Measurements from ENCODE around the gene SUCO. TPM values are rescaled to one million over a fixed set of nuclear protein-coding genes. Genes with fewer than 3 reads are reported as not detected.

Gene SUCO
- polyA plus RNA-seq, 1 experiment: 5.0 TPM

- Histone ChIP-seq H3K4me3 (ENCODE audit: low read depth, low read length) (no peak overlapping the region), H3K36me3 (ENCODE audit: control insufficient read depth, insufficient read depth, low read length) (peaks cover 3% of the 10 kb centered on the region), H3K27me3 (ENCODE audit: control insufficient read depth, insufficient read depth, low read length) (no peaks in the 10 kb centered on the region)
- no peak for DNase-seq (ENCODE audit: low read depth)
- ChIA-PET CTCF (no interaction called here), POLR2A (no interaction called here)
- TF ChIP-seq, protein P1, sequence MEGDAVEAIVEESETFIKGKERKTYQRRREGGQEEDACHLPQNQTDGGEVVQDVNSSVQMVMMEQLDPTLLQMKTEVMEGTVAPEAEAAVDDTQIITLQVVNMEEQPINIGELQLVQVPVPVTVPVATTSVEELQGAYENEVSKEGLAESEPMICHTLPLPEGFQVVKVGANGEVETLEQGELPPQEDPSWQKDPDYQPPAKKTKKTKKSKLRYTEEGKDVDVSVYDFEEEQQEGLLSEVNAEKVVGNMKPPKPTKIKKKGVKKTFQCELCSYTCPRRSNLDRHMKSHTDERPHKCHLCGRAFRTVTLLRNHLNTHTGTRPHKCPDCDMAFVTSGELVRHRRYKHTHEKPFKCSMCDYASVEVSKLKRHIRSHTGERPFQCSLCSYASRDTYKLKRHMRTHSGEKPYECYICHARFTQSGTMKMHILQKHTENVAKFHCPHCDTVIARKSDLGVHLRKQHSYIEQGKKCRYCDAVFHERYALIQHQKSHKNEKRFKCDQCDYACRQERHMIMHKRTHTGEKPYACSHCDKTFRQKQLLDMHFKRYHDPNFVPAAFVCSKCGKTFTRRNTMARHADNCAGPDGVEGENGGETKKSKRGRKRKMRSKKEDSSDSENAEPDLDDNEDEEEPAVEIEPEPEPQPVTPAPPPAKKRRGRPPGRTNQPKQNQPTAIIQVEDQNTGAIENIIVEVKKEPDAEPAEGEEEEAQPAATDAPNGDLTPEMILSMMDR (IDR thresholded peaks at IDR 0.05; ENCODE audit: insufficient read depth, low read depth, low read length): no peak
Measured at GRCh38 chr1:172599912-172600311, 67.0 kb downstream of the SUCO start.

GRCh38 chr1:172600615-172601014 lies 67.7 kb downstream of the SUCO start:
- H3K4me3 ChIP-seq (ENCODE audit: low read depth, low read length): no peak overlapping the region
- peaks cover 3% of the 10 kb centered on the region for H3K36me3 ChIP-seq (ENCODE audit: control insufficient read depth, insufficient read depth, low read length)
- CTCF ChIA-PET: no interaction called here
- TF ChIP-seq, protein P1 (IDR thresholded peaks at IDR 0.05; ENCODE audit: insufficient read depth, low read depth, low read length): no peak
- no peaks in the 10 kb centered on the region for H3K27me3 ChIP-seq (ENCODE audit: control insufficient read depth, insufficient read depth, low read length)
- DNase-seq (ENCODE audit: low read depth): no peak
- POLR2A ChIA-PET: no interaction called here

DNA sequence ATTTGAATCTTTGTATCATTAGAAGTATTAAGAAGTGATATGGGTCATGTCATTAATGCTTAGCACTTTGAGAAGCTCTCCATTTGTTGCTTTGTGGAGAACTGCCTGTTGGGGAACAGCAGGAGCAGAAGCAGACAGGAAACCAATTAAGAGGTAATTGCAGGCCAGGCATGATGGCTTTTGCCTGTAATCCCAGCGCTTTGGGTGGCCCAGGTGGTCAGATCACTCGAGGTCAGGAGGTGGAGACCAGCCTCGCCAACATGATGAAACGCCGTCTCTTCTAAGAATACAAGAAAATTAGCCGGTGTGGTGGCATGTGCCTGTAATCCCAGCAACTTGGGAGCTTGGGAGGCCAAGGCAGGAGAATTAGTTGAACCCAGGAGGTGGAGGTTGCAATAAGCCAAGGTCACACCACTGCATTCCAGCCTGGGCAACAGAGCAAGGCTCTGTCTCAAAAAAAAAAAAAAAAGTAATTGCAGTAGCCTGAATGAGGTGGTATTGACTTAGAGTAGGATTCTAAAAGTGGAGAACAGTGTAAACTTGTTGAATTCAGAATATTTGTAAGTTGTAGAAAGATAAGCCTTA lies 68.2 kb downstream of the SUCO start:
- no peak for DNase-seq (ENCODE audit: low read depth)
- TF ChIP-seq, protein P1 (IDR thresholded peaks at IDR 0.05; ENCODE audit: insufficient read depth, low read depth, low read length): no peak
- H3K36me3 ChIP-seq (ENCODE audit: control insufficient read depth, insufficient read depth, low read length): peaks cover 3% of the 10 kb centered on the region
- ChIA-PET CTCF (no interaction called here), POLR2A (no interaction called here)
- no peaks in the 10 kb centered on the region for H3K27me3 ChIP-seq (ENCODE audit: control insufficient read depth, insufficient read depth, low read length)
- no peak overlapping the region for H3K4me3 ChIP-seq (ENCODE audit: low read depth, low read length)

GRCh38 chr1:172602706-172603105 lies 69.8 kb downstream of the SUCO start:
- DNase-seq (ENCODE audit: low read depth): no peak
- POLR2A ChIA-PET: no interaction called here
- H3K27me3 ChIP-seq (ENCODE audit: control insufficient read depth, insufficient read depth, low read length): no peaks in the 10 kb centered on the region
- TF ChIP-seq, protein P1 (IDR thresholded peaks at IDR 0.05; ENCODE audit: insufficient read depth, low read depth, low read length): no peak
- CTCF ChIA-PET: interaction anchor here (1.3 kb wide), 1 partner anchor 13 kb away, joined by 5 read pairs; no protein-coding TSS in a partner anchor
- H3K4me3 ChIP-seq (ENCODE audit: low read depth, low read length): no peak overlapping the region
- peaks cover 2% of the 10 kb centered on the region; the same call in 1 of the 2 replicates for H3K36me3 ChIP-seq (ENCODE audit: control insufficient read depth, insufficient read depth, low read length)

DNA sequence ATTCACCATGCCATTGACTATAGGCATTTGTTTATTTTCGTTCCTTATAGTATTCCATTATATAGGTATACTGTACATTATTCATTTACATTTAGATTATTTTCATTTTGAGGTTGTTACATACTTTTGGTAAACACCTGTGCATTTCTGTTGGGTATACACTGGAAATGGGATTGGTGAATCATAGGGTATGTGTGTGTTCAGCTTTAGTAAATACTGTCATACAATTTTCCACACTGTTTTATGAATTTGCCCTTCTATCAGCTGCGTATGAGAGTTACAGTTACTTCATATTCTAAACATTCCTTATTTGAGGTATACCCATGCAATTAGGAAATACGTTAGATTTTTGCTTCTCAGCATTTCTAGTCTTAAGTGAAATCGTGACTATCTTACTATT lies 70.9 kb downstream of the SUCO start:
- no peak for DNase-seq (ENCODE audit: low read depth)
- Histone ChIP-seq H3K27me3 (ENCODE audit: control insufficient read depth, insufficient read depth, low read length) (no peaks in the 10 kb centered on the region), H3K36me3 (ENCODE audit: control insufficient read depth, insufficient read depth, low read length) (peaks cover 2% of the 10 kb centered on the region; the same call in 1 of the 2 replicates), H3K4me3 (ENCODE audit: low read depth, low read length) (no peak overlapping the region)
- TF ChIP-seq, protein P1 (IDR thresholded peaks at IDR 0.05; ENCODE audit: insufficient read depth, low read depth, low read length): no peak
- POLR2A ChIA-PET: no interaction called here
- CTCF ChIA-PET: interaction anchor here (1.3 kb wide), 2 partner anchors 12 to 33 kb away, joined by 3 to 5 read pairs; no protein-coding TSS in a partner anchor
